ENCODE results near the gene ZBTB8B.

ZBTB8B gene

GRCh38 chr1:32494711-32495337, 30.0 kb downstream of the ZBTB8B start:
- no peak overlapping the region for H3K4me3 ChIP-seq (ENCODE audit: low read depth, low read length)
- ChIA-PET POLR2A (no interaction called here), CTCF (interaction anchor here (0.7 to 1.1 kb wide), 3 partner anchors 81 to 214 kb away, joined by 3 to 4 read pairs (median 3); no protein-coding TSS in a partner anchor)
- no peaks in the 10 kb centered on the region for H3K9me3 ChIP-seq (ENCODE audit: control insufficient read depth, insufficient read depth, low read depth, low read length)
- H3K27ac ChIP-seq (ENCODE audit: extremely low read depth, low read depth, low read length) = no peak overlapping the region
- no peaks in the 10 kb centered on the region for H3K36me3 ChIP-seq (ENCODE audit: control insufficient read depth in 2 of 2, insufficient read depth in 1 of 2, low read length in 2 of 2)
- peaks cover 3% of the 10 kb centered on the region; the same call in 1 of the 2 replicates for H3K4me1 ChIP-seq (ENCODE audit: control insufficient read depth, insufficient read depth, low read length)
- no peak for TF ChIP-seq KLF8 (tag by site-specific recombination; IDR thresholded peaks at IDR 0.05)
- TF ChIP-seq ZFHX2 (tag by site-specific recombination; conservative IDR thresholded peaks at IDR 0.05) = peak; percentile 46; the same call in 1 of the 2 replicates
- TF ChIP-seq ZNF785 (tag by site-specific recombination; IDR thresholded peaks at IDR 0.05) = no peak
- TF ChIP-seq ZNF423 (tag by site-specific recombination; IDR thresholded peaks at IDR 0.05) = no peak
- TF ChIP-seq HOXD13 (CRISPR knock-in tag; IDR thresholded peaks at IDR 0.05; ENCODE audit: borderline replicate concordance) = no peak
- no peak for TF ChIP-seq ZNF416 (tag by site-specific recombination; IDR thresholded peaks at IDR 0.05)
- no peak for TF ChIP-seq ZNF707 (tag by site-specific recombination; IDR thresholded peaks at IDR 0.05)
- TF ChIP-seq ZNF596 (tag by site-specific recombination; IDR thresholded peaks at IDR 0.05) = no peak
- TF ChIP-seq GFI1B (tag by site-specific recombination; IDR thresholded peaks at IDR 0.05) = peak; percentile 6; the same call in 1 of the 2 replicates
- no peak for TF ChIP-seq ZNF155 (tag by site-specific recombination; IDR thresholded peaks at IDR 0.05)
- no peak for TF ChIP-seq ZNF2 (tag by site-specific recombination; IDR thresholded peaks at IDR 0.05)
- no peak for TF ChIP-seq ZBTB20 (tag by site-specific recombination; IDR thresholded peaks at IDR 0.05)
- no peak for TF ChIP-seq KLF16 (tag by site-specific recombination; IDR thresholded peaks at IDR 0.05)
- TF ChIP-seq SP7 (tag by site-specific recombination; IDR thresholded peaks at IDR 0.05) = no peak
- no peak for TF ChIP-seq ZNF791 (tag by site-specific recombination; IDR thresholded peaks at IDR 0.05)
- no peak for TF ChIP-seq ZNF529 (tag by site-specific recombination; IDR thresholded peaks at IDR 0.05; ENCODE audit: insufficient replicate concordance)

- ChIA-PET POLR2A (interaction anchor here (0.6 kb wide), 1 partner anchor 160 kb away, joined by 3 read pairs; the partner anchor contains the start of gene MARCKSL1), CTCF (no interaction called here)
- H3K27ac ChIP-seq (ENCODE audit: extremely low read depth, low read depth, low read length) = no peak overlapping the region
- no peaks in the 10 kb centered on the region for H3K9me3 ChIP-seq (ENCODE audit: control insufficient read depth, insufficient read depth, low read depth, low read length)
- peaks cover 3% of the 10 kb centered on the region; the same call in 1 of the 2 replicates for H3K4me1 ChIP-seq (ENCODE audit: control insufficient read depth, insufficient read depth, low read length)
- no peaks in the 10 kb centered on the region for H3K36me3 ChIP-seq (ENCODE audit: control insufficient read depth in 2 of 2, insufficient read depth in 1 of 2, low read length in 2 of 2)
- H3K4me3 ChIP-seq (ENCODE audit: low read depth, low read length) = no peak overlapping the region
- 0 out of 2 replicates have a peak, but pooled peaks have one; percentile 14 for TF ChIP-seq ATF2 (tag by site-specific recombination; IDR thresholded peaks at IDR 0.05; ENCODE audit: low read depth)
- no peak for TF ChIP-seq ZNF514 (tag by site-specific recombination; IDR thresholded peaks at IDR 0.05)
- TF ChIP-seq, protein P1, sequence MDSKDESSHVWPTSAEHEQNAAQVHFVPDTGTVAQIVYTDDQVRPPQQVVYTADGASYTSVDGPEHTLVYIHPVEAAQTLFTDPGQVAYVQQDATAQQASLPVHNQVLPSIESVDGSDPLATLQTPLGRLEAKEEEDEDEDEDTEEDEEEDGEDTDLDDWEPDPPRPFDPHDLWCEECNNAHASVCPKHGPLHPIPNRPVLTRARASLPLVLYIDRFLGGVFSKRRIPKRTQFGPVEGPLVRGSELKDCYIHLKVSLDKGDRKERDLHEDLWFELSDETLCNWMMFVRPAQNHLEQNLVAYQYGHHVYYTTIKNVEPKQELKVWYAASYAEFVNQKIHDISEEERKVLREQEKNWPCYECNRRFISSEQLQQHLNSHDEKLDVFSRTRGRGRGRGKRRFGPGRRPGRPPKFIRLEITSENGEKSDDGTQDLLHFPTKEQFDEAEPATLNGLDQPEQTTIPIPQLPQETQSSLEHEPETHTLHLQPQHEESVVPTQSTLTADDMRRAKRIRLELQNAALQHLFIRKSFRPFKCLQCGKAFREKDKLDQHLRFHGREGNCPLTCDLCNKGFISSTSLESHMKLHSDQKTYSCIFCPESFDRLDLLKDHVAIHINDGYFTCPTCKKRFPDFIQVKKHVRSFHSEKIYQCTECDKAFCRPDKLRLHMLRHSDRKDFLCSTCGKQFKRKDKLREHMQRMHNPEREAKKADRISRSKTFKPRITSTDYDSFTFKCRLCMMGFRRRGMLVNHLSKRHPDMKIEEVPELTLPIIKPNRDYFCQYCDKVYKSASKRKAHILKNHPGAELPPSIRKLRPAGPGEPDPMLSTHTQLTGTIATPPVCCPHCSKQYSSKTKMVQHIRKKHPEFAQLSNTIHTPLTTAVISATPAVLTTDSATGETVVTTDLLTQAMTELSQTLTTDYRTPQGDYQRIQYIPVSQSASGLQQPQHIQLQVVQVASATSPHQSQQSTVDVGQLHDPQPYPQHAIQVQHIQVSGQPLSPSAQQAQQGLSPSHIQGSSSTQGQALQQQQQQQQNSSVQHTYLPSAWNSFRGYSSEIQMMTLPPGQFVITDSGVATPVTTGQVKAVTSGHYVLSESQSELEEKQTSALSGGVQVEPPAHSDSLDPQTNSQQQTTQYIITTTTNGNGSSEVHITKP (tag by site-specific recombination; IDR thresholded peaks at IDR 0.05) = peak; percentile 31; the same call in 1 of the 2 replicates
- peak; percentile 20; the same call in 1 of the 2 replicates for TF ChIP-seq ZEB2 (tag by site-specific recombination; IDR thresholded peaks at IDR 0.05)
- no peak for TF ChIP-seq ZNF18 (tag by site-specific recombination; IDR thresholded peaks at IDR 0.05)
- peak; percentile 60 for TF ChIP-seq ZNF335 (tag by site-specific recombination; conservative IDR thresholded peaks at IDR 0.05)
- TF ChIP-seq ZSCAN23 (tag by site-specific recombination; IDR thresholded peaks at IDR 0.05) = no peak
- TF ChIP-seq, protein P2, sequence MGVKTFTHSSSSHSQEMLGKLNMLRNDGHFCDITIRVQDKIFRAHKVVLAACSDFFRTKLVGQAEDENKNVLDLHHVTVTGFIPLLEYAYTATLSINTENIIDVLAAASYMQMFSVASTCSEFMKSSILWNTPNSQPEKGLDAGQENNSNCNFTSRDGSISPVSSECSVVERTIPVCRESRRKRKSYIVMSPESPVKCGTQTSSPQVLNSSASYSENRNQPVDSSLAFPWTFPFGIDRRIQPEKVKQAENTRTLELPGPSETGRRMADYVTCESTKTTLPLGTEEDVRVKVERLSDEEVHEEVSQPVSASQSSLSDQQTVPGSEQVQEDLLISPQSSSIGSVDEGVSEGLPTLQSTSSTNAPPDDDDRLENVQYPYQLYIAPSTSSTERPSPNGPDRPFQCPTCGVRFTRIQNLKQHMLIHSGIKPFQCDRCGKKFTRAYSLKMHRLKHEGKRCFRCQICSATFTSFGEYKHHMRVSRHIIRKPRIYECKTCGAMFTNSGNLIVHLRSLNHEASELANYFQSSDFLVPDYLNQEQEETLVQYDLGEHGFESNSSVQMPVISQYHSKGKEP (tag by site-specific recombination; IDR thresholded peaks at IDR 0.05) = peak; percentile 18; the same call in 1 of the 2 replicates
These were observed 31.3 kb downstream of the ZBTB8B start for GRCh38 chr1:32496127-32496526.

Measured in HEK293 (cell line).